Muscle of arm (tissue), 14 donors: ENCODE results near the gene PSORS1C2. TPM values are rescaled to one million over a fixed set of nuclear protein-coding genes. Genes with fewer than 3 reads are reported as not detected.
"Not testable (repeated sequence)": the region's sequence is repeated elsewhere in the genome, so short reads cannot be mapped to it uniquely, and the experiment has no call there.

Experiments used
- DNase-seq: peaks from one replicate; pipeline ENCODE4 v3.0.0-alpha.2; 2013
- long read RNA-seq, 11 donors: transcript quantifications; one replicate each; lab custom pipeline, GENCODE V29; 2026
- polyA plus RNA-seq, 12 donors: library from polyadenylated mRNA; unstranded; fragments of 120-200 nt; gene quantifications; one replicate each; pipeline ENCODE4 v1.2.1, GENCODE V29; 2013; ENCODE audit not compliant: insufficient read length in 12 of 12

The PSORS1C2 gene
- polyA plus RNA-seq, result under 1 TPM in 5 of 12 donors, not detected in 7; 0.16 to 0.85 (median 0.19) TPM
- long read RNA-seq, donor 1, result 0 reads
- long read RNA-seq, donor 2, result 0 reads
- long read RNA-seq, donor 3, result 0 reads
- long read RNA-seq, donor 4, result 0 reads
- long read RNA-seq, donor 5, result 0 reads
- long read RNA-seq, donor 6, result 0 reads
- long read RNA-seq, donor 7, result 0 reads
- long read RNA-seq, donor 8, result 0 reads
- long read RNA-seq, donor 9, partial matches to known transcripts, result 0 of 1 reads
- long read RNA-seq, donor 9, other reads (novel, unspliced or antisense), result 0 of 1 reads
- long read RNA-seq, donor 10, result 0 reads
- long read RNA-seq, donor 11, result 0 reads

GRCh38 chr6:31138982-31139381 lies at the start of gene PSORS1C2:
Gene PSORS1C2 (minus strand): TSS chr6:31139066. CDS start chr6:31139026, 40 bp downstream.
- DNase-seq, result no peak

DNA sequence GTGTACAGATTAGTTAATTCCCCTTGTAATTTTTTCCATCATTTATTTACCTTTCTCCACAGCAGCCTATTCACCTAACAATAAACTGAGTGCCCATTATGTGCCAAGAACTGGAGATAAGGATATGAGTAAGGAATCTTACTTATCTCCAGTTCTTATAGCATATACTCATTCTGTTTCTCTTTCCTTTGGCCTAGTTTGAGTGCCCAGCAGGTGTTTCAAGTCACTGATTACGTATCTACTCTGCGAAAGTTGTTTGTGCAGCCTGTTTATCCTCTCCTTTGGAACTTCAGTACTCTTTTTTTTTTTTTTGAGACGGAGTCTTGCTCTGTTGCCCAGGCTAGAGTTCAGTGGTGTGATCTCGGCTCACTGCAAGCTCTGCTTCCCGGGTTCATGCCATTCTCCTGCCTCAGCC lies 48.9 kb upstream of the PSORS1C2 start:
- DNase-seq, result no peak

- DNase-seq, result no peak
Measured at GRCh38 chr6:31186052-31186734, 47.3 kb upstream of the PSORS1C2 start.

- not testable (repeated sequence) for DNase-seq
Measured at GRCh38 chr6:31185695-31186051, 46.8 kb upstream of the PSORS1C2 start.

- DNase-seq, result not testable (repeated sequence)
Measured at GRCh38 chr6:31183859-31184258, 45.0 kb upstream of the PSORS1C2 start.

DNA sequence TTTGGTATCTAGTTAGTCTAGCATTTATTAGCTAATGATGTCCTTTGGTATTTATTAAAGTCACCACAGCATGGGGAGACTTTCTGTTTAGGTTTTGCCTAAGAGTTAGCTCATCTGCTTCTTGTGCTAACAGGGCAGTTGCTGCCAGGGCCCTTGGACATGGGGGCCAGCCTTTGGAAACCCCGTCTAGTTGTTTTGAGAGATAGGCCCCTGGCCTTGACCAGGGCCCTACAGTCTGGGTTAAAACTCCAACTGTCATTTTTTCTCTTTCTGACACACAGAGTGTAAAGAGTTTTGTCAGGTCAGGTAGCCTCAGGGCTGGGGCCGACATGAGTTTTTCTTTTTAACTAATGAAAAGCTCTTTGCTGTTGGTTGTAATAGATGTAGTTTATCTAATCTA lies 44.4 kb upstream of the PSORS1C2 start:
- not testable (repeated sequence) for DNase-seq

DNA sequence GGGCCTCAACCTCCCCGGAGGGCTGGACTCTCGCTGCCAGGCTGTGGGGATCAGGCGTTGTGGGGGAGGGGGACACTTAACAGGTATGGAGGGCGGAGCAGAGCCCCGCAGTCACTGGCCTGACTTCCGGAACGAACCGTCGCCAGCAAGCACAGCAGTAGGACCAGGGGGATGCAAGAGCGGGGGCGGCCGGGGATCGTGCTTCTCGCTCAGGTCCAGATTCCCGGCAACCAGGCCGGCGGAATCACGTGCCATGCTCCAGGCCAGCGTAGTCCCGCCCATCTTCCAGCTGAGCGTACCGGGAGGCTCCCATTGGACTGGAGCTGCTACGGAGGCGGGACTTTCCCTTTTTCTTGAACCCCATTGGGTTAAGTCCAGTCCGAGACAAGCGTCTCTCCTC lies 41.6 kb upstream of the PSORS1C2 start:
- peak; percentile 53 for DNase-seq

- DNase-seq, result no peak
Measured at GRCh38 chr6:31179896-31180295, 41.0 kb upstream of the PSORS1C2 start.

- no peak for DNase-seq
Measured at GRCh38 chr6:31179042-31179386, 40.1 kb upstream of the PSORS1C2 start.

- no peak for DNase-seq
Measured at GRCh38 chr6:31178143-31179041, 39.5 kb upstream of the PSORS1C2 start.

DNA sequence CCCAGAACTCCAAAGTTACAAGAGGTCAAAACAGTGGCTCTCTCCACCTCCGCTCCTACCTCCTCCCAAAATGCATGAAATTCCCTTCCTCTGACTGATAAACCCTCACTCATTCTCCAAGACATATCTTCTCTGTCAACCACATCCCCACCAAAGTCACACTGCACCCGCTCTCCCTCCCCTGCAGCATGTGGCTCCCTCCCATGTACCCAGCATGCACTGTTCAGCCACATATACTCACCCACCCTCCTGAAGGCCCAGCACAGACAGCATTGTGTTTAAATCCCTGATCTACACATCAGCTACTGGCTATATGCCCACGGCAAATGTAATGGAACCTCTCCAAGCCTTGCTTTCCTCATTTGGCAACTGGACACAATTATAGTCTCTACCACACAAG lies 37.1 kb upstream of the PSORS1C2 start:
- DNase-seq, result no peak

DNA sequence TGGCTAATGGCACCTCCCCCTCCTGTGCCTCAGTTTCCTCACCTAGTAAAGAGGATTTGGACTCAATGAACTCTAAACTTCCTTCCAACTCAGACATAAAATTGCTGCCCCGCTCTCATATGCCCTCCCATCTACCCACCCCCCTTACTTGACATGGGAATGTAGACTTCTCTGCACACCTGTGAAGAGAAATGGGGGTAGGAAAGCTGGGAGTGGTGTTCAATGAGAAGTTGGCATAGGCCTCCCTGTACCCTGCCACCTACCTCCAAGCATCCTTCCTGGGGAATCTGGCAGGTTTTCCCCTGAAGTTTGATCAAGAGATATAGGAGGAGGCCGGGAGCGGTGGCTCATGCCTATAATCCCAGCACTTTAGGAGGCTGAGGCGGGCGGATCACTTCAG lies 35.5 kb upstream of the PSORS1C2 start:
- DNase-seq, result no peak

GRCh38 chr6:31173406-31173805 lies 34.5 kb upstream of the PSORS1C2 start:
- DNase-seq, result no peak

DNA sequence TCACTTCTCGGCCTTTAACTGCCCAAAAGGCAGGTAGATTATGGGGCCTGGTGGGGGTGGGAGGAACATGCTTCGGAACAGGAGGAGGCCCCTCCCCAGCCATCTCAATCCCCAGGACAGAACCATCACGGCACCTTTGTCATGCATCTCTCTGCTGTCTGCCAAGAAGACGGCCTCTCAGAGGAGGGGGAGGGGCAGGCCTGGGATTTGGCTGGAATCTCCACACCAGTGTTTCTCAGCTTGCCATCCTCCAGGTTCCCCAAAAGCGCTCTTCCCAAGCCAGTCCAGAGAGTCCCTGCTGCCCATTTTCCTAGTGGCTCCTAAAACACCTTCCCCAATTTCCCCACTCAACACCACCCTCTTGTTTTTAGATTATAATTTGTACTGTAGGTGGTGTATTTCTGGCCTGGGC lies 34.1 kb upstream of the PSORS1C2 start:
- DNase-seq, result no peak

DNA sequence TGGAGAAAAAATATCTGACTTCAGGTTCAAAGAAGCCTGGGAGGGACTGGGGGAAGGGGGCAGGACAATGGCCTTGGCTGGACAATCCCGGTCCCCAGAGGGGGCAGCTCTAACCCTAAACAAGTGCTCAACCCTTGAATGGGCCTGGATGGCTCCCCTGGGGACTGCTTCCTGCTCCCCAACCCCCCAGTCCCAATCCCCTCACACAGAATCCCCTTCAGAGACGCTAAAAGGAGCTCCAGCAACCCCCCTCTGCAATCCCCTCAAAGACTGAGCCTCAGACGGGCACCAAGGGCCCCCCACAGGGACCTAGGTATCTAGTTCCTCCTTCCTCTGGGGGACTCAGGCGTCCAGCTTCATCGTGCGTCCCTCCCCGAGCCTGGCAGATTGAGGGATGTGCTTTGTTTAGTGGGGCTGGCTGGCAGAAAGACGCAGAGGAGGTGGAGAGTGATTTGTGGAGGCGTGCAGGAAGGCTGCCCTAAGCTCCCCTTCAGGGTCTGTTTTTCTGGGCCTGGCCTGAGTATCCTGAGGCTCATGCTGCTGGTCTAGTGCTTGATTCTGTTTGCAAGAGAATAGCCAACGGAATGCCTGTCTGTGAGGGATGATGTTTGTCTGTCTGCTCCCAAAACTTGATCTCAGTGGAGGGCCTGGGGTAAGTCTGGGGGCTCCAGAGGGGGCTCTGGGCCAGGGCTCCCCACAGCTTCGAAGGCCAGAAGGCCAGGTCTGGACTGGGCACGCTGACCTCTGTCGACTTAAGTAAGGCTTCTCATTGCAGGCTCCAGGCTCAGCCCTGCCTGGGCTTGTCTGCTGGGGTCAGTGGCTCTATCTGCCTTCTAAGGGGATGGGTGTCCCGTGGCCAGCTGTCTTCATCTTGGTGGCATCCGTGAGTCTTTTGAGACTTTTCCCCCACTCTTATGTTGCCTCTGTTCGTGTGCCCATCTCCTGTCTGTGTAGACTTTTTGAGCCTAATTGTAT lies 33.4 kb upstream of the PSORS1C2 start:
- no peak for DNase-seq

GRCh38 chr6:31170987-31171671 lies 32.3 kb upstream of the PSORS1C2 start:
- DNase-seq, result no peak

- no peak for DNase-seq
Measured at GRCh38 chr6:31170600-31170881, 31.7 kb upstream of the PSORS1C2 start, which contains the start of gene POU5F1. Gene POU5F1 (minus strand): TSS chr6:31170682. CDS start chr6:31170620, 62 bp downstream.

GRCh38 chr6:31169858-31170599 lies 31.2 kb upstream of the PSORS1C2 start:
- not testable (repeated sequence) for DNase-seq

DNA sequence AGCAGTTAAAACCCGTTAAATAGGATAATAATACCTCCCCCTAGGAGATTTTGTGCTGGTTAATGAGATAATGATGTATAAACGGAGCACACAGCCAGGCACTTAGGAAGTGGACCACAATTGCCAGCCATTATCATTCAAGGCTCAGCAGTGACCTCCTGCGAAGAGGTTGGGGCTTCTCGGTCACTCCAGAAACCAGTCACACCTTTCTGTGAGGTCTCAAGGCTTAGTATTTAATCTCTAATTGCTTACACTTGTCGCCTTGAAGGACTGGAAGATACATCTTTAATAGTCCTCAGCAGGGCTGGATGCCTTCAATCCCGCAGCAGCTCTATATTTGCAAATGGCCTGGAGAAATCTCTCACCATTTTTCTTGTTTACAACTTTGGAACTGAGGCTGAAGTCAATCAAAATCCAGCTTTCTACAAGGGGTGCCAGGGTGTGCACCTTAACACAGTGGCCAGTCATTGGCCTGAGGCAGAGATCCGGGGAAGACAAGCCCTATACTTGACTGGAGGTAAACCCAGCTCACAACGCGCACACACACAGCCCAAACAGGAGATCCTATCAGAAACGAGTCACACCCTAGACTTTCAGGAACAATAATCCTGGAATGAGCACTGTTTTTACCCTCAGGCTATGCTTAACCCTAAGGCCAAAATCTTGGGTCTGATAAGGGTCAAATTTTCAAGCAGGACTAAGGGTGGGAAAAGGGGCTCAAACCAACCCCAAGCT lies 30.4 kb upstream of the PSORS1C2 start:
- no peak for DNase-seq
